Psoas muscle (tissue), 8 donors: ENCODE measurements around the gene EGR1. TPM values are rescaled to one million over a fixed set of nuclear protein-coding genes. Genes with fewer than 3 reads are reported as not detected.

Experiments used
- ATAC-seq, 4 donors: fragments of 200-7000 bp; cut with Tn5 transposase; one replicate each; pipeline ENCODE4 v1.9.1; 2020; ENCODE audit warnings: moderate library complexity in 3 of 4, mild to moderate bottlenecking in 2 of 4
- DNase-seq, 2 donors: peaks; one replicate each; pipeline ENCODE4 v3.0.0-alpha.2; 2020
- H3K27ac ChIP-seq: fragments of 200-600 bp; one replicate; pipeline ENCODE4 v1.8.0; 2022
- H3K27me3 ChIP-seq, 3 donors: fragments of 200-600 bp in 1 of 3; one replicate each; pipeline versions ENCODE4 v1.6.1 to v1.8.0; 2013 to 2022; ENCODE audit warnings: low read length in 2 of 3, mild to moderate bottlenecking in 2 of 3, moderate library complexity in 1 of 3; ENCODE audit not compliant: insufficient read depth in 3 of 3
- H3K36me3 ChIP-seq, 2 donors: fragments of 200-600 bp in 1 of 2; one replicate each; pipeline versions ENCODE4 v1.6.1 to v1.8.0; 2013 to 2022; ENCODE audit warnings: low read depth in 1 of 2, mild to moderate bottlenecking in 1 of 2, moderate library complexity in 1 of 2; ENCODE audit not compliant: insufficient read depth in 1 of 2
- H3K4me1 ChIP-seq: fragments of 200-600 bp; one replicate; pipeline ENCODE4 v1.8.0; 2022
- H3K4me3 ChIP-seq: fragments of 200-600 bp; one replicate; pipeline ENCODE4 v1.8.0; 2022; ENCODE audit warnings: mild to moderate bottlenecking
- H3K9me3 ChIP-seq: fragments of 200-600 bp; one replicate; pipeline ENCODE4 v1.8.0; 2022
- CTCF ChIP-seq: fragments of 200-600 bp; IDR thresholded peaks from one replicate; pipeline ENCODE4 v1.8.0; 2022; ENCODE audit warnings: antibody characterized with exemption
- WGBS, 3 donors: extraction: QIAGEN DNeasy Blood & Tissue Kit; methylation state at CpG; one replicate each; pipeline versions ENCODE4 v1.1.6 to v1.1.7; 2013; 5-methylcytosine and 5-hydroxymethylcytosine counted together
- intact Hi-C, 2 donors: fragments of 100-400 bp; cut with DNase I; formaldehyde crosslinking; loops; one replicate each; pipeline versions ENCODE4 v1.11.0 to v1.14.2; 2022
- polyA plus RNA-seq, 3 donors: library from polyadenylated mRNA; stranded (reverse); fragments of 200-250 nt; gene quantifications; one replicate each; pipeline ENCODE4 v1.2.3, GENCODE V29; 2013
- total RNA-seq, 4 donors: library from RNA; stranded (reverse); fragmentation: NEBNext Ultra II Directional in 2 of 4; extraction: Animal tissue kit (Norgen Biotek cat#: 25700) in 2 of 4; gene quantifications; one replicate each; pipeline versions ENCODE4 v1.2.1 to v1.2.4, GENCODE V29; 2021 to 2023
- donor health status: healthy with polysubstance abuse.
- donor health status: DM: no; HTN: no; CAD: no; lungs with moderate emphysema.
- donor health status: Bipolar disorder and iron deficiency.
- donor health status: healthy.
- donor health status: DM: yes; HTN: yes; CAD: no.
- donor health status: DM: no; HTN: no; CAD: no.
- donor health status: DM: no; HTN: no; CAD: no.
- donor health status: DM: yes; HTN: yes; CAD: no.

The EGR1 gene
- total and polyA plus RNA-seq, 7 donors, result 10.0 to 171 (median 34.8) TPM

GRCh38 chr5:138468133-138468965 is 3.1 kb downstream of the EGR1 start:
- no peaks in the 10 kb centered on the region for H3K9me3 ChIP-seq
- intact Hi-C loops, result loop anchor here in 1 of 2 donors (5.0 kb wide), 1 partner anchor 34 kb away; no protein-coding TSS in a partner anchor
- no peaks in the 10 kb centered on the region for H3K27me3 ChIP-seq
- TF ChIP-seq CTCF, result no peak
- ATAC-seq (no peak), DNase-seq (no peak)
- H3K27ac ChIP-seq, result no peak overlapping the region
- H3K4me1 ChIP-seq, result peaks cover 5% of the 10 kb centered on the region
- H3K36me3 ChIP-seq, result peaks cover 4 to 6% of the 10 kb centered on the region in 2 donors
- 90 to 92% (median 91%) methylated on average over 7 of the region's 7 CpGs for WGBS, 3 donors
- H3K4me3 ChIP-seq, result peak overlapping the region; percentile 93

GRCh38 chr5:138468966-138469539 is 3.8 kb downstream of the EGR1 start:
- intact Hi-C loops, result loop anchor here in 1 of 2 donors (5.0 kb wide), 1 partner anchor 33 kb away; no protein-coding TSS in a partner anchor
- Histone ChIP-seq H3K4me1 (peaks cover 5% of the 10 kb centered on the region), H3K9me3 (no peaks in the 10 kb centered on the region), H3K27ac (no peak overlapping the region), H3K27me3 (no peaks in the 10 kb centered on the region), H3K36me3 (peaks cover 4 to 6% of the 10 kb centered on the region in 2 donors), H3K4me3 (no peak overlapping the region)
- TF ChIP-seq CTCF, result no peak
- WGBS, 3 donors, result 87 to 92% (median 91%) methylated on average over 8 of the region's 8 CpGs
- DNase-seq (no peak), ATAC-seq (no peak)

DNA sequence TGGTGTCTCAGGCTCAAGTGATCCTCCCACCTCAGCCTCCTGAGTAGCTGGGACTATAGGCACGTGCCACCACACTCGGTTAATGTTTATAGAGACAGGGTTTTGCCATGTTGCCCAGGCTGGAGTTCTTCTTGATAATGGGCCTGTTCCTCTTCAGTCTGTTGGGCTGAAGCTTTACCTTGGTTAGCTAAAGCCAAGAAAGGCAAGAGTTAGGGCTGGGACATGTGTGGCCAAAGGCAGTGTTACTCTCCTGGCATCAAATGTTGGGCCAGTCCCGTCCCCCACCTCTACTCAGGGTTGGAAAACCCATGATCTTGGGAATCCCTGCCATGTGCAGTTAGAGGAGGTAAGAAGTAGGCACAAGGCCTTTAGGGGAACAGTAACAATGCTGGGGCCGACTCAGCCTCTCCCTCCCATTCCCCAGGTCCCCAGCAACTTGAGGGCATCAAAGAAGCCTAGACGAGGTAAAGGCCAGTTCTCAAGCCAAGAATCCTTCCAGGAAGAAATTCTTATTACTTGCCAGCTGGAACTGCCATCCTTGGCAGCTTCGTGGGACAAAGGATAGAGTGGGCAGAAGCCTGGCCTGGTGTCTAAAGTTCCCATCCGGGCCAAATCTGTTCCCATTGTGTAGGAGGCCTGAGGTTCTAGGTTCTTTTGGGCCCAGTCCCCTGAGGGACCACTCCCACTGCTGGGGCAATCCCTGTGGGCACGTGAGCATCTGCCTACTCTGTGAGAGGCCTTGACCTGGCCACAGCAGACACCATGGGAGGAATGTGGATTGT is 4.5 kb downstream of the EGR1 start:
- Histone ChIP-seq H3K4me3 (no peak overlapping the region), H3K9me3 (no peaks in the 10 kb centered on the region), H3K4me1 (peaks cover 5% of the 10 kb centered on the region), H3K27ac (no peak overlapping the region), H3K36me3 (peaks cover 4 to 6% of the 10 kb centered on the region in 2 donors), H3K27me3 (no peaks in the 10 kb centered on the region)
- no peak for TF ChIP-seq CTCF
- intact Hi-C loops, result loop anchor here in 1 of 2 donors (5.0 kb wide), 1 partner anchor 33 kb away; no protein-coding TSS in a partner anchor
- ATAC-seq (peak in 3 of 4 donors; percentile 5 to 15 (median 12)), DNase-seq (peak in 1 of 2 donors; percentile 39)
- WGBS, 3 donors, result 50 to 56% (median 52%) methylated on average over 8 of the region's 8 CpGs

DNA sequence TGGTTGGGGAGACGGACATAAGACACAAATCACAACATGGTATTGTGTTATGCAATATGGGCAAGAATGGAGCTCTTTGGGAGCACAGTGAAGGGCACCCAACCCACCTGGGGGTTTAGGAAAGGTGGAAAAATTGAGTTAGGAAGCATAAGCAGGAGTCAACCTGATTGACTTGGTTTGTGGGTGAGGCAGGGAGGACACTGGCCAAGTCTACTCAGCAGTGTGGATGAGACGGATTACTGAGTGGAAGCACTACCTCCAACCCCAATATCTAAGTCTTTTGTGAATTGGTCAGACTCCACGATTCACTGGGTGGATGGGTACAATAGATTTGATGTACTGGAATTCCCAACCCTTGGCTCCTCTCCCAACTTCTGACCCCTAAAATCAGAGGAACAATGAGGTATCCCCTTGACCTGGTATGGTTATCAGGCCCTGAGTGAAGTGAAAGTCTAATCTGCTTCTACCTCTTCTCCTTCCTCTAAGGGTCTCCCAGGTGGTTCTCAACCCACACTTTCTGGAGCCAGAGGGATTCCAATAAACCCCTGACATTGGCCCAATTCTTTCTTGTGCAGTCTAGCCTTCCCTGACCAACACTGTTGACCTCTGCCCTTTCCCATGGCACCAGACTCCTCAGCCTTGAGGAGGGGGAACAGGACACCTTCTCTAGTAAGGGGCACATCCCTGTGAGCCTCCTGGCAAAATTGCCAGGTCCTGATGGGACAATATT is 5.2 kb downstream of the EGR1 start:
- DNase-seq, result no peak

More for the DNA sequence above, 5.2 kb downstream of the EGR1 start:
- Histone ChIP-seq H3K4me3 (no peak overlapping the region), H3K27ac (no peak overlapping the region), H3K36me3 (peaks cover 4 to 6% of the 10 kb centered on the region in 2 donors), H3K9me3 (no peaks in the 10 kb centered on the region), H3K4me1 (peaks cover 5% of the 10 kb centered on the region), H3K27me3 (no peaks in the 10 kb centered on the region)
- 74 to 85% (median 77%) methylated on average over 3 of the region's 3 CpGs for WGBS, 3 donors
- TF ChIP-seq CTCF, result no peak
- peak in 2 of 4 donors; percentile 6 to 7 for ATAC-seq
- intact Hi-C loops, result no loop called here
